ENCODE results near the gene ACTG1. TPM values are rescaled to one million over a fixed set of nuclear protein-coding genes. Genes with fewer than 3 reads are reported as not detected.

Gene ACTG1
- total RNA-seq, 2 experiments from 2014 or later = 1,296 to 1,318 TPM

GRCh38 chr17:81524865-81525159 is 12.2 kb upstream of the ACTG1 start:
- no peaks in the 10 kb centered on the region for H3K4me1 Mint-ChIP-seq (ENCODE audit: low read depth)
- DNase-seq (no peak), ATAC-seq (ENCODE audit: poor library complexity) (no peak)
- no peak overlapping the region for H3K27ac Mint-ChIP-seq
- Histone ChIP-seq H3K4me1 (ENCODE audit: insufficient read depth, low read length) (peaks cover 4% of the 10 kb centered on the region), H3K9me3 (ENCODE audit: control insufficient read depth in 1 of 2, insufficient read depth in 1 of 2, low read length in 2 of 2) (peaks cover 0 to 8% of the 10 kb centered on the region in 2 experiments), H3K27me3 (ENCODE audit: control insufficient read depth in 1 of 2, insufficient read depth in 2 of 2, low read length in 2 of 2) (peaks cover 17 to 24% of the 10 kb centered on the region in 2 experiments), H3K36me3 (ENCODE audit: insufficient read depth, low read length) (no peaks in the 10 kb centered on the region), H3K27ac (ENCODE audit: low read depth in 1 of 2, low read length in 2 of 2) (no peak overlapping the region), H3K4me3 (ENCODE audit: low read length) (no peak overlapping the region)
- H3K9me3 Mint-ChIP-seq = no peaks in the 10 kb centered on the region
- TF ChIP-seq, protein P1, sequence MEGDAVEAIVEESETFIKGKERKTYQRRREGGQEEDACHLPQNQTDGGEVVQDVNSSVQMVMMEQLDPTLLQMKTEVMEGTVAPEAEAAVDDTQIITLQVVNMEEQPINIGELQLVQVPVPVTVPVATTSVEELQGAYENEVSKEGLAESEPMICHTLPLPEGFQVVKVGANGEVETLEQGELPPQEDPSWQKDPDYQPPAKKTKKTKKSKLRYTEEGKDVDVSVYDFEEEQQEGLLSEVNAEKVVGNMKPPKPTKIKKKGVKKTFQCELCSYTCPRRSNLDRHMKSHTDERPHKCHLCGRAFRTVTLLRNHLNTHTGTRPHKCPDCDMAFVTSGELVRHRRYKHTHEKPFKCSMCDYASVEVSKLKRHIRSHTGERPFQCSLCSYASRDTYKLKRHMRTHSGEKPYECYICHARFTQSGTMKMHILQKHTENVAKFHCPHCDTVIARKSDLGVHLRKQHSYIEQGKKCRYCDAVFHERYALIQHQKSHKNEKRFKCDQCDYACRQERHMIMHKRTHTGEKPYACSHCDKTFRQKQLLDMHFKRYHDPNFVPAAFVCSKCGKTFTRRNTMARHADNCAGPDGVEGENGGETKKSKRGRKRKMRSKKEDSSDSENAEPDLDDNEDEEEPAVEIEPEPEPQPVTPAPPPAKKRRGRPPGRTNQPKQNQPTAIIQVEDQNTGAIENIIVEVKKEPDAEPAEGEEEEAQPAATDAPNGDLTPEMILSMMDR (IDR thresholded peaks at IDR 0.05) = no peak
- peaks cover 6% of the 10 kb centered on the region for H3K27me3 Mint-ChIP-seq
- no peak overlapping the region for H3K4me3 Mint-ChIP-seq
- CTCF ChIA-PET = no interaction called here
- intact Hi-C loops (cut with DNase I, micrococcal nuclease) = no loop called here
- POLR2A ChIA-PET = interaction anchor here (1.1 kb wide), 1 partner anchor 15 kb away, joined by 3 read pairs; no protein-coding TSS in a partner anchor
- H3K36me3 Mint-ChIP-seq (ENCODE audit: low read depth) = no peaks in the 10 kb centered on the region

DNA sequence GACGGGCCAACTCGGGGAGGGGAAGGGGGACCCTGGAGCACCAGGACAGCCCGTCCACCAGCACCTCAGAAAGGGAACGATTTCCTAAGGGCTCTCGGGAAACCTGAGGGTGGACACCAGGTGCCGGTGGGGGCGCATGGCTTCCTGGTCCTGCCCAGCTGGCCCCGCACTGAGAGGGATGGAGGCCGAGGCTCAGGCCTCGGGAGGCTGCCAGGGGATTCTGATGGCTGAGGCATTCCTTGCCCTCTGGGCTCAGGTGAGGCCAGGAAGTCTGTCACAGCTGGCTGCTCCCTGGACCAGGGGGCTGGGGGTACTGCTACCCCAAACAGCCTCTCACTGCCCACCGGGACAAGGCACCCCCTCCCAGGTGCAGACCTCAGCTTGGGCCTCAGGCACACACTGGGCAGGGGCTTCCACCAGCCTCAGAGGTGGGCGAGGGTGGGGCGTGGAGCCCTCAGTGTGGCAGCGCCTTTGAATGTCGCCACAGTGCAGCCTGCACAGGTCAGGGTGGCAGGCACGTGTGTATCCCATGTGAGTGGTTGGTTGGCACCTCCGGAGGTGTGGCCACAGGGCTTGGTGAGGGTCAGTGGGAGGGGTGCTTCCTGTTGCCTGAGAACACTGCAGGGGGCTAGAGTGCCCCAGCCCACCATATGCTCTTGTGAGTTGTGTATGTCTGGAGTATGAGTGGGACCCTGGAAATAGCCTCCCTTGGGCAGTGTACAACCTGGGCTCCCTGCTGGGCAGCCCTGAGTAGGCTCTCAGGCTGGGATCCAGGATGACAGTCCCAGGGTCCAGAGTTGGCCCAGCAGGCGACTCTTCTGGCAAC is 11.7 kb upstream of the ACTG1 start:
- DNase-seq (no peak), ATAC-seq (ENCODE audit: poor library complexity) (no peak)
- ChIA-PET POLR2A (interaction anchor here (1.1 kb wide), 1 partner anchor 14 kb away, joined by 3 read pairs; no protein-coding TSS in a partner anchor), CTCF (no interaction called here)
- Mint-ChIP-seq H3K27ac (no peak overlapping the region), H3K4me1 (ENCODE audit: low read depth) (no peaks in the 10 kb centered on the region), H3K36me3 (ENCODE audit: low read depth) (no peaks in the 10 kb centered on the region), H3K9me3 (no peaks in the 10 kb centered on the region), H3K27me3 (peaks cover 6% of the 10 kb centered on the region), H3K4me3 (no peak overlapping the region)
- Histone ChIP-seq H3K36me3 (ENCODE audit: insufficient read depth, low read length) (no peaks in the 10 kb centered on the region), H3K4me1 (ENCODE audit: insufficient read depth, low read length) (peaks cover 9% of the 10 kb centered on the region), H3K9me3 (ENCODE audit: control insufficient read depth in 1 of 2, insufficient read depth in 1 of 2, low read length in 2 of 2) (peaks cover 0 to 8% of the 10 kb centered on the region in 2 experiments), H3K27ac (ENCODE audit: low read depth in 1 of 2, low read length in 2 of 2) (no peak overlapping the region), H3K4me3 (ENCODE audit: low read length) (no peak overlapping the region), H3K27me3 (ENCODE audit: control insufficient read depth in 1 of 2, insufficient read depth in 2 of 2, low read length in 2 of 2) (peaks cover 17 to 24% of the 10 kb centered on the region in 2 experiments)
- intact Hi-C loops (cut with DNase I, micrococcal nuclease) = no loop called here
- TF ChIP-seq, protein P1 (IDR thresholded peaks at IDR 0.05) = no peak

- Mint-ChIP-seq H3K4me1 (ENCODE audit: low read depth) (no peaks in the 10 kb centered on the region), H3K27me3 (peaks cover 6% of the 10 kb centered on the region), H3K9me3 (no peaks in the 10 kb centered on the region), H3K36me3 (ENCODE audit: low read depth) (no peaks in the 10 kb centered on the region), H3K4me3 (no peak overlapping the region), H3K27ac (no peak overlapping the region)
- POLR2A ChIA-PET = interaction anchor here (1.1 kb wide), 1 partner anchor 14 kb away, joined by 3 read pairs; no protein-coding TSS in a partner anchor
- DNase-seq (no peak), ATAC-seq (ENCODE audit: poor library complexity) (no peak)
- intact Hi-C loops (cut with DNase I, micrococcal nuclease) = no loop called here
- no peak overlapping the region for H3K27ac ChIP-seq (ENCODE audit: low read depth in 1 of 2, low read length in 2 of 2)
- H3K4me1 ChIP-seq (ENCODE audit: insufficient read depth, low read length) = peaks cover 14% of the 10 kb centered on the region
- TF ChIP-seq, protein P1 (IDR thresholded peaks at IDR 0.05) = no peak
- peaks cover 17 to 24% of the 10 kb centered on the region in 2 experiments for H3K27me3 ChIP-seq (ENCODE audit: control insufficient read depth in 1 of 2, insufficient read depth in 2 of 2, low read length in 2 of 2)
- CTCF ChIA-PET = no interaction called here
- H3K9me3 ChIP-seq (ENCODE audit: control insufficient read depth in 1 of 2, insufficient read depth in 1 of 2, low read length in 2 of 2) = peaks cover 0 to 8% of the 10 kb centered on the region in 2 experiments
- no peak overlapping the region for H3K4me3 ChIP-seq (ENCODE audit: low read length)
- no peaks in the 10 kb centered on the region for H3K36me3 ChIP-seq (ENCODE audit: insufficient read depth, low read length)
Measured at GRCh38 chr17:81523402-81524038, 10.9 kb upstream of the ACTG1 start.

Data from CD4-positive, alpha-beta T cell (primary cell).